ENCODE measurements around the gene PAX7.

The PAX7 gene

GRCh38 chr1:18701183-18701582 lies 70.5 kb downstream of the PAX7 start:
- DNase-seq (ENCODE audit: low read depth) = no peak

DNA sequence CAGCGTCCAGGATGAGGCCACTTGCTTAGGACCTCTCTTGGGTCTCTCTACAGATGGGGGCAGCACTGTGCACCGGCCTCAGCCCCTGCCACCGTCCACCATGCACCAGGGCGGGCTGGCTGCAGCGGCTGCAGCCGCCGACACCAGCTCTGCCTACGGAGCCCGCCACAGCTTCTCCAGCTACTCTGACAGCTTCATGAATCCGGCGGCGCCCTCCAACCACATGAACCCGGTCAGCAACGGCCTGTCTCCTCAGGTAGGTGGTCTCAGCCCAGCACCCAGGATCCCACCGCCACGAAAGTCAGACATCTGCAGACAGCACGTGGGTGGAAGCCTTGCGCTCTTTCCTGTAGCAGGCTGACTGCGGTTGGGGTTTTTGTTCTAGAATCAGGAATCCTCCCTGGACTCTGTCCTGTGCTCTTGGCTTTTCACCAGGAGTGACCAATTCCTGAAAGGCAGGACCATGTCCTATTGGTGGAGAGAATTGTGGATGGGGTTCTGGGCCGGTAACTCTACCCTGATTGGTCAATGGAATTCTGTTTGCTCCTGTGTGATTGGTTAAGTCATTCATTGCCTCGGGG lies 72.5 kb downstream of the PAX7 start:
- no peak for DNase-seq (ENCODE audit: low read depth)

DNA sequence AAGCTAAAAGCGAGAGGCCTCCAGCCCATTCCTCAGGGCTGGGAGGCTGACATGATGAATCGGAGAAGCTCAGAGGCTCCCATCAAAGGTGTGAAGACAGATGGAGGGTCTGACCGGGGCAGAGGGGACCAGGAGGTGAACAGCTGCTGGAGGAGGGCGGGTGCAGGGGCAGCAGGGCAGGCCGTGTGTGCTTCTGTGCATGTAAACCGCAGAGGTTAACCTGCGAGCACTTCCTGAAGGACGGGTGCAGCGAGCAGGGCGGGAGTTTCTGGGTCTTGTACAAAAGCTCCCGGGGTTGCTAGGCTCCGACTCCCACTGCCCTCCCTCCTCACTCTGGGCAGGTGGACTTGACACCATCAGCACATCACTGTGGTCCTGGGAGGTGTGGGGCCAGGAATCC lies 75.2 kb downstream of the PAX7 start:
- no peak for DNase-seq (ENCODE audit: low read depth)

DNA sequence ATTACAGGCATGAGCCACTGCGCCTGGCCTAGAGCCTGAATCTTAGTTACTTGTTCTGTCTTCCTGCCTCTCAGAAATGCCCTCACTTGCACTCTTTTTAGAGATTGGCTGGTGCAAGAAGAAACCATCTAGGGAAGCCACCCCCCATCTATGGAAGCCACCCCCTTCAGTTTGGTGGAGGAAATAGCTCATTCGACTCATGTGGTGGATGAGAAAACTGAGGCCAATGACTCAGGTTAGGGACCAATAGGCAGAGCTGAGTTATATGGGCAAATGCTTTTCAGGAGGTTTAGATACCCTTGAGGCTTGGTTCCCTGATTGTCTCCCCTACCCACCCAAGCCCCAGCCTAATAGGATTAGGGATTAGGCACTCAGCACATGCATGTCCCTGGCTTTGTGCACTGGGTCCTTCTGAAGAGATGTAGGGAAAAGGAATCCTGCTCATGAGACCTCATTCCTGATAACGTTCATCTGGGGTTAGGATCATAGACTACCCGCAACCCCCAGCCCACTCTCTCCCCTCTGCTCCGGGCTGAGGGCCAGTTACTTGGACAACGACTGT lies 77.1 kb downstream of the PAX7 start:
- DNase-seq (ENCODE audit: low read depth) = no peak

GRCh38 chr1:18710002-18710401 lies 79.4 kb downstream of the PAX7 start:
- no peak for DNase-seq (ENCODE audit: low read depth)

- DNase-seq (ENCODE audit: low read depth) = no peak
Measured at GRCh38 chr1:18711003-18711402, 80.4 kb downstream of the PAX7 start.

- no peak for DNase-seq (ENCODE audit: low read depth)
Measured at GRCh38 chr1:18711536-18712251, 81.0 kb downstream of the PAX7 start.

GRCh38 chr1:18712252-18712600 lies 81.6 kb downstream of the PAX7 start:
- no peak for DNase-seq (ENCODE audit: low read depth)

DNA sequence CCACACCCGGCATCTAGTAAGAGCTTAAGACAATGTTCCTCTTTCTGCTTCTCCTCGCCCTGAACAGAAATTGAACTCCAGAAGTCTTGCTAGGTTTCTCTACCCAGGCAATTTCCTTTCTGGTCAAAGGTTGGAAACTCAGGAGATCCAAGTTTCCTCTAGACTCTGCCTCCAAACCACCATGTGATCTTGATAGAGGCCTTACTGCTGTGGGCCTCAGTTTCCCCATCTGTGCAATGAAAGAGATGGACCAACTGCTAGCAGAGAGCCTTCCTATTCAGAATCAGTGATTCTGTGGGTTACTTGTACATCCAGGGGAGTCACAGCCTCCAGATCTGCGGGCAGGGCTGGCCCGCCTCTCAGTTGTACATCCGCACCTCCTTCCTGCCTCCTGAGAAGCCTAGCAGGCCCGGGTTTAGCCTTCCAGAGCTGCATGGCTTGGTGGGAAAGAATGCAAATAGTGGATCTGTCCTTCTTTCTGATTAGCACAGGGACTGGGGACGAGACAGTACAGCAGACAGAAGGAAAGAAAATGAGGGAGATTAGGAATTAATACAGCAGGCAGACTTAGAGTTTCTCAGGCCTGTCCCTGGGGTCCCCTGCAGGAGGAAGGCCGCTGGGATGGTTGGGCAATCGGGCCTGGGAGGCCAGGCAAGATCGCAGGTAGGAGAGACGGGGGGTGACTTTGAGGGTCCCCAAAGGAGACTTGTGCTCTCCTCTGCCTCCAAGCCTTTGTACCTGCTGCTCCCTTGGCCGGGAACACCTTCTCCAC lies 83.9 kb downstream of the PAX7 start:
- DNase-seq (ENCODE audit: low read depth) = no peak

GRCh38 chr1:18716112-18716784 lies 85.6 kb downstream of the PAX7 start:
- no peak for DNase-seq (ENCODE audit: low read depth)

DNA sequence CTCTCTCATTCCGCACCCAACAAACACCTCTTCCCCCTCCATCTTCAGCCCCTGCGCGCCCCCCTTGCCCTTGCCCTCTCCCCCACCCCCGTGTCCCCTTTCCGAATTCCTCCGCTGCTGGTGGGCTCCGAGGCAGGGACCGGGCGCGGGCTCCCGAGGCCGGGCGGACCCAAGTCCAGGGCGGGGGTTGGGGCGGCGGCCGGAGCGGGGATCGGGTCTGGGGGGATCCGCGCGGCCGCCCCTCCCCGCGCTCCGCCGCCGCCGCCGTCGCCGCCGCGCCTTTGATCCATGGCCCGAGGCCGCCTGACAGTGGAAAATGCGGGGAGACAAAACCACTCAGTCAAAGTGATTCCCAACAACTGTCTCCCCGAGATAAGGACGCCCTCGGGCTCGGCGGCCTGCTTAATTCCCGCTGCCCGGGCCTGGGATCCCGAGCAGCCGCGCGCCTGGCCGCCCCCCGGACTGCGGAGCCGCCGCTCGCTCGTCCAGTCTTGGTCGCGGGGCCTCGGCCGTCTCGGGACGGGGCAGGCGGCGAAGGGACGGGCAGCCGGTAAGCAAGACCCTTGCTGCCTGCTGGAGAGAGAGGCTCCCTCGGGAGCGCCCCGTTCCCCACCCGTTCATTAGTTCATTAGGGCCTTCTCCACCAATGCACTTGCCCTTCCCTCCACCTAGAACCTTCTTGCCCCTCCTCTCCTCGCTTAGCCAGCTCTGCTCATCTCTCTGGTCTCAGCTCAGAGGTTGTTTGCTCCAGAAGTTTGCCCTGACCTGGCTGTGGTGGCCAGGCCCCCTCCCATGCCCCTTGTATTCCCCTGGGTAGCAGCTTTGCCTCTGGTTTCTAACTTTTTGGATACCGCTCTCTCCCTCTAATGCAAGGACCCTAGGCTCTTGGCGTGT lies 86.4 kb downstream of the PAX7 start:
- DNase-seq (ENCODE audit: low read depth) = no peak

DNA sequence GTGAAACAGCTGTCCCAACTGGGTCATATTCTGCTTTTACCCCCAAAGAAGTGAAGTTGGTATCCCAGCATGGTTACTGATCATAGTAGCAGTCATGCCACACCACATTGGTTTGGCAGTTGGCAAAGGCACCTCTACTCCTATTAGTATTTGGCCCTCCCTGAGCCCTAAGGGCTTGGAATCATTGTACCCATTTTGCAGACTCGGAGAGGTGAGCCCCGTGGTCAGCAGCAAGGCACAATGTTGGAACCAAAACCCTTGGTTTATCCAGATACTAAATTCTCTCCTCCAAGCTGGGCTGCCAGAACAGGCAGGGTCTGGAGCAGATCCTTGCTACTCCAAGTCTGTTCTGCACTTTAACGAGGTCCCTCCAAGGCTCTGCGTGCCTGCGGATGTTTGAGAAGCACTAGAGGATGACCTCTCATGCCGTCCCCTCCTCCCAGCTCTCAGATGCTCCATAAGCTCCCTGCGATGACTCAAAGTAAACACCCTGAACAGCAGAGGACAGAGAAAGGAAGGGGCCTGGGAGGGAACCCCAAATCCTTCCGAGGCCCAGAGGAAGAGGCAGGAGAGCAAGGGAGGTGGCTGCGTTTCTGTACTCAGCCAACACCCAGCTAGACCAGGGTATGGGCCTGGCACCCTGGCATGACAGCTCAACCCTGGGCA lies 89.3 kb downstream of the PAX7 start:
- DNase-seq (ENCODE audit: low read depth) = no peak

- no peak for DNase-seq (ENCODE audit: low read depth)
Measured at GRCh38 chr1:18721041-18721440, 90.4 kb downstream of the PAX7 start.

- DNase-seq (ENCODE audit: low read depth) = no peak
Measured at GRCh38 chr1:18721776-18722175, 91.1 kb downstream of the PAX7 start.

DNA sequence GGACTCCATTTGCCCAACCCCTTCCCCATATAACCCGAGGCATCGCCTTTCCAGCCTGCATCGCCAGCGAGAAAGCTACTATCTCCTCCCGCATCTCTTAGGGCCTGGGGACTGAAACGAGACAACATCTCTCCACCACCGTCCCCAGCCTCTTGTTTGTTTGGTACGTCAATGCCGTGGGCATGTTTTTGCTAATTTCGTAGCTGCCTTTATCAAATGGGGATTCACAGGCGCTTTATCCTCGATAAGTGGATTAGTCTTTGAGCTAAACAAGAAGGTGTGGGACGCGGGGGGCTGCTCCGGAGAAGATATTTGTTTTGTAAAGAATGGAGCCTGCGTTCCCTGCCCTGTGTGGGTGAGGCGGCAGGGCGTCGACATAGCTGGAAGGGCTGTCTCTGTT lies 91.6 kb downstream of the PAX7 start:
- no peak for DNase-seq (ENCODE audit: low read depth)

- DNase-seq (ENCODE audit: low read depth) = no peak
Measured at GRCh38 chr1:18723206-18723605, 92.6 kb downstream of the PAX7 start.

DNA sequence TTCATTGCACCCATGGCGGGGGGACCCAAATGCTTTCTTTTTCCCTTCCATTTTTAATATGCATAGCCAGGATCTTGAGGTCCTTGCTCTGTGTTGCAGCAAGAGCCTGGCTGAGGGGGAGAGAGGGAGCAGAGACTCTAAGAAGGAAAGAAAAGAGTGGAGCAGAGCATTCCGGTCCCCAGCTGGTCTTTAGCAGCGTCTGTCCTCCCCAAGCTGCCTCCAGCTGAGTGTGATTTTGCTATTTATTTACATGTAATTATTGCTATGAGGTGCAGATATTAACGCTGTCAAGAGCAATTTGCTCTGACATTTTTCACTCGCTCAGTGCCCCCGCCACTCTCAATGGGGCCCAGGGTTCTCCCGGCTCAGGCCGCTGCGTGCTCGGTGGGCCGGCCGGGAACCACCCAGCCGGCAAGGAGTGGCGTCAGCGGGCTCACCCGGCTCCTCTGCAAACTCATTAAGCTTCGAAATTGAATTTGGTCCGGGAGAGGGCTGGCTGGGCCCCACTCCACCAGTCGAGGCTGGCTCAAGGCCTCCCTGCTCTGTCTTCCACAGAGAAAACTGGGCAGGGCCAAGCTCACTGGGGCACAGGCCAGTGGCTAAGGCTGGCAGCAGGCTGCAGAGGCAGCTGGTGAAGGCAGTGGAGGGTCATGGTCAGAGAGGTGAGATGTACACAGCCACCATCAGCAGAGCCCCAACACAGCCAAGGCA lies 93.2 kb downstream of the PAX7 start:
- DNase-seq (ENCODE audit: low read depth) = no peak

GRCh38 chr1:18724801-18725200 lies 94.2 kb downstream of the PAX7 start:
- DNase-seq (ENCODE audit: low read depth) = no peak

GRCh38 chr1:18725231-18725895 lies 94.7 kb downstream of the PAX7 start:
- DNase-seq (ENCODE audit: low read depth) = no peak

DNA sequence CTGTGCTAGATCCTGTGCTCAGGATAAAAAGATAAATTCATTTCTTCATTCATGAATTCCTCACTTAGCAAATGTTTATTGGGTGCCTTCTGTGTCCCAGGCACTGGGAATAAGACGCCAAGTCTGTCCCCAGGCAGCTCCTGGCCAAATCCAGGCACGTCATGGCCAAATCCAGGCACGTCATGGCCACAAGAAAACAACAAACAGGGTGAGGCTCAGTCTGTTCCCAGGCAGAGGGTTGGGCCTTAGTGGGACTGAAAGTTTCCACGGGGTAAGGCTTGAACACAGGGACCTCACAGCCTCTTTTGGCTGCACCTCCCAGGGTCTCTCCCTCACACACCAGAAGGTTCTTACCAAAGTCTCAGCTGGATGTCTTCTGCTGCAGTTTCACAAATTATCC lies 95.7 kb downstream of the PAX7 start:
- DNase-seq (ENCODE audit: low read depth) = no peak
